Activated CD4-positive, alpha-beta T cell treated with anti-CD3 and anti-CD28 coated beads, Interleukin-10, Interleukin-2, amounts not matched to agents 100 ng/mL and 50 ng/mL, durations not matched to agents 16 hours and 8 hours (primary cell): ENCODE results near the gene EXOC2.
"Not testable (repeated sequence)": the region's sequence is repeated elsewhere in the genome, so short reads cannot be mapped to it uniquely, and the experiment has no call there.

ENCODE experiments used
- DNase-seq: peaks from one replicate; pipeline ENCODE4 v3.0.0-alpha.2; 2020

EXOC2 gene

DNA sequence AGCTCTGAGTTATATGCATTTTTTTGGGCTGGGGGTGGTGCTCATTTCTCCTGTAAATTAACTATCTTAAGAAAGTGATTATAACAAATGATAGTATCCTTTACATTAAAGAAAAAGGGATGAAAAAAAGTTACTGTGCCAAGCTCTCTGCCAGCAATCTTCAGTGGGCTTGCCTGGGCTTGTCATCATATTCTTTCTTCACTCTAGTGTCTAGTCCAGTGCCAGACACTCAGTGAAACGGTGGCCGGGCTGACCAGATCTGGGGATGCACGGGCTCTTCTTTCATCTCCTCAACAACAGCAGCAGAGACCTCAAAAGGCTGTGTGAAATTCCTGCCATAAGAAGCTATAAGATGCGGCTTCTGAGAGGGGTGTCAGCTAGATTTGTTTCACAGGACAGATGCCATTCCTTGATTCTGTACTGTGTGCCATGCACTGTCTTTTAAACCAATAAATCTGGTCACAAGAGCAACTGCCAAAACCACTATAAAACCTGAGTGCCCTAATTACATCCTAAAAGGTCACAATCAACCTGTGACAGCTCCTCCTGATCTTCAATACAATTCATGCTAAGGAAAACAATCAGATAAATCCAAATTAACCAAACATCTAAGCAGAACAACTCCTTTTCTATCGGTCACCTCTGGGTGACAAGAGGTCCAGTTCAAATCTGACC is 12.1 kb downstream of the EXOC2 start:
- no peak for DNase-seq

DNA sequence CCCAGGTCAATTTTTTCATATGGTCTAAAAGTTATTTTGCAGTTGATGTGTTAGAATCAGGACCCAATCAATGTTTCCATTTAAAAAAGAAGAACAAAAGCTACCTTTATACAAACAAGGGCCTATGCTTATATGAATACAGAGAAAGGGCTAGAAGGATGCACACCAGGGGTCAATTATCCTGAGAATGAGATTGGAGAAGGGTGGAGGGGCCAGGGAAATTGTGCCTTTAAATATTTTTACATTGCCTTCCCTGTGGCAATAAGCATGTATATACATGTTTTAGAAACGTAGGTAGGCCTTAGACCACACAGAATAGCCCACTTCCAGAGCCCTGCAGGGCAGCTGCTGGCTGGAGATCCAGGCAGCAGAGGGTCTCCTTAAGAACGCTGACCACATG is 12.7 kb downstream of the EXOC2 start:
- no peak for DNase-seq

DNA sequence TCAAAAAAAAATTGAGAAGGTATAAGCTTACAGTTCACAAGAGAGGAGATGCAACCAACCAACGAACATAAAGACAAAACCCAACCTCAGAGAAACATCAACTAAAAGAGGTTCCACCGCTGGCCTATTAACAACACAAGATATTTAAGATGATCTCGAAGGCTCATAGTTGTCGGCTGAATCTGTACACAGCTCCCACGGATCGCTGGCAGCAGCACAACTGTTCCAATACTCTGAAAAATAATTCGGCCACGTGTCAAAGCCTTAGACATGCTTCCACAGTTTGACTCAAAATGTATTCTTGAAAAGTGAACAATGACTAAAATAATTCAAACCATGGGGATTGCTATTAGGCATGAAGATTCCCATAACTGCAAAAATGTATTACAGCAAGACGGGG is 13.7 kb downstream of the EXOC2 start:
- no peak for DNase-seq

DNA sequence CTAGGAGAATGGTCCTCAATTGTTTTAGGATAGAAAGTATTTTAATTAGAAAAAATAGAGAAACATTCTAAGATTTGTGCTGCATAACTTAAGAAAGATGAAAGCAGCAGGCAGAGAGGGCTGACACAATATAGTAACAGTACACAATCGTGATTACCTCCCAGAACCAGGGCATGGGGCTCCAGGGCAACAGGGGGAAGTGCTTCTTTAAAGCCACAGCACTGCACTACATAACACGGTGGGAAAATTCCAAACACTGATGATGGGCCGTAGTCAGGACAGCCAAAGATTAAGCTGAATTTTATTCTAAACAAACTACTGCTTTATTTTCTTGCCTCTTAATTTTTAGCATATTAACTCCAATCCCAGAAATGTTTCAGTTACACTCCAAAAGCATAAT is 14.4 kb downstream of the EXOC2 start:
- DNase-seq = no peak

DNA sequence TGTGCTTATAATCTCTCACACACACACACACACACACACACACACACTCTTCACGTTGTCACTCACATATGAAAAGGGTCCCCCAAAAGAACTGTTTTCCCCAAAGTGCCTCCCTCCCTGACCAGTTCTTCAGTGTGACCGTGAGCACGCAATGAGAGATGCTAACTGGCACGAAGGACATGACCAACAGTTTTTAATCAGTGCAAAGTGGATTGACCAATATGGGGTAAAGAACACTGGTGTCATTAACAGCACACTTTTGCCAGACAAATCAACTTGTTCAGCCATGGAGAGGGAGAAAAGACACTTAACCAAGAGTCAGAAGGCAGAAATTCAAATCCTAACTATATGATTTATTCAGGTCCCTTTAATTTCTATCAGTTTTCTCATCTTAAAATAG is 15.0 kb downstream of the EXOC2 start:
- no peak for DNase-seq

DNA sequence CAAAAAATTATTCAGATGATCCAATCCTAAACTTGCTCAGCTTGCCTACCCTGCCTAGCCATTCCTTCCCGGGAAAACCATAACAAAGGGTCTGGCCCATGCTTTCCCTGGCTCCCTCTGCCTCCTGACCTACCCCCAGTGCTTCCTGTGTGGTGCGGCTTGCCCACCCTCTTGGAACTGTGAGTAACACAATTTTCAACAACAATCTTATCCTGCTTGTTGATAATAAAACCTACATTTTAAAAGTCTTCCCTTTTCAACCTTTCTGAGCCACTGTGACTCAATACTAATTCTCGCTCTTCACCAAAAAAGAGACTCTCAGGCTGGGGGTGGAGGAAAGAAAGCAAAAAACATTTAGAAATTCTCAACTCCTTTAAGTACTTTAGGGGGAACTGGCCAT is 18.0 kb downstream of the EXOC2 start:
- no peak for DNase-seq

DNA sequence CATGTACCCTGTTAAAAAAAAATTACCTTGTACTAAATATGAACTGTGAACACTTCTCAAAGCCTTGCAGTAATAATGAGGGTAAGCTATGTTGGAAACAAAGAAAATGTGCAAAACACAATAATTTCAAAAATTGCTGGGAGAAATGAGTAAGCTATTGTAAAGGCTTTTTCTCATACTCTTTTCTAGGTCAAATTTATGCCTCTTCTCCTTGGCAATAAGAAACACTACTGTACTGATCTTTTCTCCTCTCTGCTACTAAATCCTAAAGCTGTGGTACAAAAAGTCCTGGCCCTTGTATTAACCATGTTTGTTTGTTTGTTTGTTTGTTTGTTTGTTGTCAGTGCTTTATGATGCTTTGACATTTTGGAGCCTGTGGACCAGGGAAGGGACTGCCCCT is 18.5 kb downstream of the EXOC2 start:
- no peak for DNase-seq

DNA sequence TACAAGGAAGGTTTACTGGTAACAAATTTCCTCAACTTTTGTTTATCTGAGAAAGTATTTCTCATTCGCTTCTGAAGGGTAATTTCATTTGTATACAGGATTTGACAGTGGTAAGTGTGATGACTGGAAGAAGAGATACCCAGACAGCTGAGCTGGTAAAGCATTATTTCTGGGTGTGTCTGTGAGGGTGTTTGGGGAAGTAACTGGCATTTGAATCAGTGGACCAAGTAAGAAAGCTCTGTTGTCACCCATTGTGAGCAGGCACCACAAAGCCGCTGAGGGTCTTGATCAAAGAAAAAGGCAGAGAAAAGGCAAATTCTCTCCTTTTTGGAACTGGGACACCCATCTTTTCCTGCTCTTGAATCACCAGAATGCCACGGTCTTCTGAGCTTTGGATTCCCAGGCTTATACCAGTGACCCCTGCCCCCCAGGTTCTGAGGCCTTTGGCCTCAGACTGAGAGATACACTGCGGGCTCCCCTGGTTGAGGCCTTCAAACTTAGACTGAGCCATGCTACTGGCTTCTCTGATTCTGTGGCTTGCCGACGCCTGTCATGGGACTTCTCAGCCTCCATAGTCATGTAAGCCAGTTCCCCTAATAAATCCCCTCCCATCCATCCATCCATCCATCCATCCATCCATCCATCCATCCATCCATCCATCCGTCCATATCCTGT is 25.5 kb downstream of the EXOC2 start:
- DNase-seq = no peak

DNA sequence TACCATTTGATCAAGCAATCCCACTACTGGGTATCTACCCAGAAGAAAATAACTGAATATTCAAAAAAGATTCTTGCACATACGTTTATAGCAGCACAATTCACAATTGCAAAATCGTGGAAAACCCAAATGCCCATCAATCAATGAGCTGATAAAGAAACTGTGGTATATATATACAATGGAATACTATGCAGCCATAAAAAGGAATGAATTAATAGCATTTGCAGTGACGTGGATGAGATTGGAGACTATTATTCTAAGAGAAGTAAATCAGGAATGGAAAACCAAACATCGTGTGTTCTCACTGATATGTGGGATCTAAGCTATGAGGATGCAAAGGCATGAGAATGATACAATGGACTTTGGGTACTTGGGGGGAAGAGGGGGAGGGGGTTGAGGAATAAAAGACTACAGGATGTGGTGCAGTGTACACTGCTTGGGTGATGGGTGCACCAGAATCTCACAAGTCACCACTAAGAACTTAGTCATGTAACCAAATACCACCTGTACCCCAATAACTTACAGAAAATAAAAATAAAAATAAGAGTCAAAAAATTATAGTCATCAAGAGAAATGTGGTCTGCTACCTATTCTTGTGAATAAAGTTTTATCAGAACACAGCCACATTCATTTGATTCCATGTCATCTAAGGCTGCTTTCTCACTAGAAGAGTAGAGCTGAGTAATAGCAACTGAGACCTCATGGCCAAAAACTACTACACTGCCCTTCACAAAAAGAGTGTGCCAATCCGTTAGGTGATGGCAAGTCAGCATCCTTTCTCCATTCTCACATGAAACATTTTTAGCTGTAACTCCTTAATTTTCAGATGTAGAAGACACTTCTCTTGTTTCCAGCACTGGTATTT is 27.3 kb downstream of the EXOC2 start:
- DNase-seq = no peak

DNA sequence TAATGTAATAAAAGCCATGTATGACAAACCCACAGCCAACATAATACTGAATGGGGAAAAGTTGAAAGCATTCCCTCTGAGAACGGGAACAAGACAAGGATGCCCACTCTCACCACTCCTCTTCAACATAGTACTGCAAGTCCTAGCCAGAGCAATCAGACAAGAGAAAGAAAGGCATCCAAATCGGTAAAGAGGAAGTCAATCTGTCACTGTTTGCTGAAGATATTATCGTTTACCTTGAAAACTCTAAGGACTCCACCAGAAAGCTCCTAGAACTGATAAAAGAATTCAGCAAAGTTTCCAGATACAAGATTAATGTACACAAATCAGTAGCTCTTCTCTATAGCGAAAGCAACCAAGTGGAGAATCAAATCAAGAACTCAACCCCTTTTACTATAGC is 29.2 kb downstream of the EXOC2 start:
- DNase-seq = not testable (repeated sequence)

DNA sequence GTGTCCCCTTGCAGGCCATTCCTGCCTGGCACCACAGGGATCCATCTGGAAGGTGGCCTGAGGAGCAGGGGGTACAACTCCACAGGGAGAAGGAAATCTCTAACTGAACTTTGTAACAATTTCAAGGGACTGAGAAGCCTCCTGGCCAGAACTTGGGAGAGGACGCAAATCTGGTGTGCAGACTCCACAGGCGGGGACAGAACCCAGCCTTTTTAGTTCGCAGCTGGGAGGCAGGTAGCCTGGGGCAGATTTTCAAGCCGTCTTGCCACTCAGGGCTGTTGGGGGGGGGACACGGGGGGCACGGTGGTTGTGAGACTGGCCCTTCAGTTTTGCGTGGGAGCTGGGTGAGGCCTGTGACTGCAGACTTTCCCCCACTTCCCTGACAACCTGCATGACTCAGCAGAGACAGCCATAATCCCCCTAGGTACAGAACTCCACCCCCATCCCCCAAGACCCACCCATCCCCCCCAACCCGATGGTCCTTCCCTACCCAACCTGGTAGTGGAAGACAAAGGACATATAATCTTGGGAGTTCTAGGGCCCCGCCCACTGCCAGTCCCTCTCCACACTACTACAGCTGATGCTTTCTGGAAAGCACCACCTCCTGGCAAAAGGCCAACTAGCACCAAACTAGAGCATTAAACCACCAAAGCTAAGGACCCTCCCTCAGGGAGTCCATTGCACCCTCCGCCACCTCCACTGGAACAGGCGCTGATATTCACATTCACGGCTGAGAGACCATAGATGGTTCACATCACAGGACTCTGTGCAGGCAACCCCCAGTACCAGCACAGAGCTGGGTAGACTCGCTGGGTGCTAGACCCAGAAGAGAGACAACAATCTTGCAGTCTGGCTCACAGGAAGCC is 33.0 kb downstream of the EXOC2 start:
- DNase-seq = no peak

DNA sequence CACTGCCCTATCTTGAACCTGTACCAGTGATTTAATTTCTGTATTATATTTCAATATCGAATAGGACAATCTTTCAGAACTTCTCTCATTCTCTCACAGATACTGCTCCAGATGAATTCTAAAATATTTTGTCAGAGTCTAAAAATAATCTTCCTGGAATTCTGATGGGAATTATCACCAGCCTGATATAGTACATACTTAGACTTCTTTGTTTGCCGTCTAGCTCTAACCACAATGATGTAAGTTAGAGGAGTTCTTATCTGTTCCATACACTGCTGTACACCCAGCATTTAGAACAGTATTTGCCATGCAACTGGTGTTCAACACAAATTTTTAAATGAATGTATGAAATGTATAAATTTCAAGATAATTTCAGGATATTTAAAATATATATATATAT is 34.7 kb downstream of the EXOC2 start:
- DNase-seq = no peak

DNA sequence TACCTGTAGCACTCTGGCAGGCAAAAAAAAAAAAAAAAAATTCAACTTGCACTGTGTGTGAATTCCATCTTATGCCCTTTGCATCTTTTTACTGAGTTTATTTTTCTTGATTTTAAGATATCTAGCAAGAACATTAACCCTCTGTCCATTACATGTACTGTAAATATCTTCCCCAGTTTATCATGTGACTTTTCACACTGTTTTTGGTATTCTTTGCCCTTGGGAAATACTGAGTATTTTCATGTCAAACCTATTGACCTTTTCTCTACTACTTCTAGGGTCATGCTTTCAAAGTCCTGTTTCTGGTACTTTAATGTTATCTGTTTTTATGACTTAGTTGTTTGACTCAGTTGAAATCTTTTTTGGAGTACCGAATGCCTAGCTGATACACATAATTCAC is 35.2 kb downstream of the EXOC2 start:
- DNase-seq = no peak

DNA sequence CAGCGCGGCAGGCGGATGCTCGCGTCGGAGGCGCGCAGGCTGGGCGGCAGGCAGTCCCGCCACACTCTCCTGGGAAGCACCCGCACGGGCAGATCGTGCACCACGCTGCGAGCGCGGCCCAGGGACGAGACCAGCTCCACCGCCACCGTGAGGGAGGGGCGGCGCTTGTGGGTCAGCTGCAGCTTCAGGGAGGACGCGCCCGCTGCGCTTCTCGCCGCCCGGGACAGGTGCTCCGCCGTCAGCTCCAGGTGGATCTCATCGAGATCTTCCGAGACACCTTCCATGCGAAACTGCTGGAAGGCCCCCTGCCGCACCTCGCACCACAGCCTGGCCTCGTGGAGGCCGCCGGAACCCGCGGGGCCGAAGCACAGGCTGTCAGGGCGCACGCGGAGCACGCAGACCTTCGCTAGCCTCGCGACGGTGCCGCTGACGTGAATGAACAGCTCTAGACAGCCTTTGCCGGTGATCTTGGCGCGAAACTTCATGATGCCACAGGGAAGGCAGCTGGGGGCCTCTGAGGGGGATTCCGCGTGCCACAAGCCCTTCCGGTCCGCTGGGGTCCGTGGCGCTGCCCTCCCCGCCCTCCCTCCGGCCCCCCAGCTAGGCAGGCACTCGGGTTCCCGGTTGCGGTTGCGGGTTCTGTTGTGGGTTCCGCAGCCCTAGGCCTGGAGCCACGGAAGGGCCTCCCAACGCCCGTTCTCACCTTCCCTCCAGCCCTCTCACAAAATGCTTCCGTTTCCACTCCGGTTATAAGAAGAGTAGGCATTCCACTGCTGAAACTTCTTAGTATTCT is 36.3 kb downstream of the EXOC2 start, which contains the start of gene HUS1B:
Gene HUS1B (minus strand): TSS at position 641 of the 793 bp plus-strand sequence. CDS start 156 bp downstream, at position 485.
- no peak for DNase-seq

DNA sequence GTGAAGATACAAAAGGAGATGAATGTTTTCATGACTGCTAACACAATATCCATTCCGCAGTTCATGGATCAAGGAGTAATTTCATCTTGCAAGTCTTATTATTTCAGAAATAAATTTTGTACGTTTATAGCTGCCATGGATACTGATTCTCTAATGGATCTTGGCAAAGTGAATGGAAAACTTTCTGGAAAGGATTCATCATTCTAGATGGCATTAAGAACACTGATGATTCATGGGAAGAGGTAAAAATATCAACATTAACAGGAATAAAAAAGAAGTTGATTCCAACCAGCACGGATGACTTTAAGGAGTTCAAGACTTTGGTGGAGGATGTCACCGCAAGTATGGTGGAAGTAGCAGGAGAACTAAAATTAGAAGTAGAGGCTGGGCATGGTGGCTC is 38.8 kb downstream of the EXOC2 start:
- DNase-seq = no peak

DNA sequence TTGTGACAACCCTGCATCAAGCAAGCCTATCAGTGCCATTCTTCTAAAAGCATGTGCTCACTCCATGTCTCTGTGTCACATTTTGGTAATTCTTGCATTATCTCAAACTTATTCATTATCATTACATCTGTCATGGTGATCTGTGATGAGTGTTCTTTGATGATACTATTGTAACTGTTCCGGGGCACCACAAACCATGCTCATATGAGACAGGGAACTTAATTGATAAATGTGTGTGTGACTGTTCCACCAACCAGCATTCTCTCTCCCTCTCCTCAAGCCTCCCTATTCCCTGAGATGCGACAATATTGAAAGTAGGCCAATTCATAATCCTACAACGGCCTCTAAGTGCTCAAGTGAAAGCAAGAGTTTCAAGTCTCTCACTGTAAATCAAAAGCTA is 40.1 kb downstream of the EXOC2 start:
- DNase-seq = peak; percentile 30

DNA sequence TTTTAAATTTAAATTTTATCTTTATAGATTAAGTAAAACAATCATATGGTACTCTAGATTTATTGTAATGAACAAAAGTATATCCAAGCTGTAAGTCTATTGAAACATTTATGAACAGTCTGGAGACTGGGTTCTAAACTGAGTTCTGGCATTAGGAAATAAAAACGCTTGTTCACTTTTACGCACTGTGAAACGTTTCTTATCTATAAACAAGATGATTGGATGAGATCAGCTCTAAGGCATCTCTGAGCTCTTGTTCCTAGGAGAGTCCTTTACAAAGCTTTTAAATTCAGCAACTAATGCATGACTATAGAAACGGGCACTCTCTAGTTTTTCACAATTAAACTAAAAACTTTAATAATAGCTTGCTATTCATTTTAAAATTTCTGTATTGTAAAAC is 42.8 kb downstream of the EXOC2 start:
- DNase-seq = no peak

DNA sequence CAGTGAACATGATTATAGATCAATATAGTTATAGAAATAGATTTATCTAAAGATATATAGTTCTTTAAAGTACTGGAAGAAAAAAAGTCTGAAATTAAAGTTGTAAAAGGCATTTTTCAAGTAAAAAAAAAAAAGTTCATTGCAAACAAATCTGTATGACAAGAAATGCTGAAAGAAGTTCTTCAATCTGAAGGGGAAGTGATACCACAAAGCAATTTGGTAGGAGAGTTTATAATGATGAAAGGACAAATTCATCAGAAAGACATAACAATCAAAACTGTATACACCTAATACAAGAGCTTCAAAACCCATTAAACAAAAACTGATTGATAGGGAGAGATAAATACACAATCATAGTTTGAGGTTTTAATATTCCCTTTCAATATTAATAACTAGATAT is 50.1 kb downstream of the EXOC2 start:
- DNase-seq = no peak

DNA sequence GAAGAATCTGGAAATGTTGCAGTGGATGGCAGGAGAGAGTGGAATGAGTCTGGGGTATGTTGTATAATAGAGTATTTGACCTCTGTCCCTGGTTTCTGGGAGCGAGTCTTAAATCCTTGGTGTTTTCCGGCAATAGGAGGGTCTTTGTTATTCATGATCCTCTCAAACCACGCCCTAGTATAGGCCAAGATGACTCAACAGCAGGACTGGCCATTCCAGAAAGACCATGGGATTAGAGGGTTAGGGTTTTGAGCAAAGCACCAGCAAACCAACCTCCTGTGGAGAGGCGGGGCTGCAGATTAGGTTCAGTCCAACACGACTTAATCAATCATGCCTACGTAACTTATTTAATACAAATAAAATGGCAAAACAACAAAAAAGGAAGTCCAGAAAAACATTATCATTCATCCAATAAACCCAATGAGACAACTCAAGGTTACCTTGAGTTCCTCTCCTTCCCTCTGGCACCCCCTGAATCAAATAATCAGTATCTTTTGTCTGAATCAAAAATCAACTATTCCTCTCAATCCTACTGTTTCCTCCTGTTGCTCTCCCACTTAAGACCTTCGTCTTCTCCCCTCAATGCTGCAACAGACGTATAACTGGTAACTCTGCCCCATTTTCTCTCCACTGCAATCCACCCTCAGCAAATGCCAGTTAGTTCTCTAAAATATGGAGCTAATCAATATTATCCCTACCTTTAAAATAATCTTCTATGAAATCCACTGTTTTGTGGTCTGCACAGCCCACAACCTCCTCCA is 51.5 kb downstream of the EXOC2 start:
- no peak for DNase-seq

DNA sequence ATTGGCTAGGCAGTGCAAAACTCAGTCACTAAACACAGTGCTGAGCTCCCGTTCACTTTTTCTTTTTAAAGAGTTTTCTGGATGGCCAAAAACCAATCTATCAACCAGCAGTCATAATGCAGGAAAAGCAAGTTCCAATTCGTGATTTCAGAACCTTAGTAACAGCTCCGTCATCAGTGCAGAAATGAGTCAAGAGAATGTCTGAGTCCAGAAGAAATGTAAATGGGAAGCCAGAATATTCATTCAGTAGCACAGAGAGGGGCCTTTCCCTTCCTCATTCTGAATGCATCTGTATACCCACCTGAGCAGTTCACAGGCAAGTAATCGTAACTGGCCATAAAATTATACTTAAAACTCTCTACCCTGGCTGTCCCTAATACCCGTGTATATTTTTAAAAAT is 56.5 kb downstream of the EXOC2 start:
- DNase-seq = peak; percentile 86

DNA sequence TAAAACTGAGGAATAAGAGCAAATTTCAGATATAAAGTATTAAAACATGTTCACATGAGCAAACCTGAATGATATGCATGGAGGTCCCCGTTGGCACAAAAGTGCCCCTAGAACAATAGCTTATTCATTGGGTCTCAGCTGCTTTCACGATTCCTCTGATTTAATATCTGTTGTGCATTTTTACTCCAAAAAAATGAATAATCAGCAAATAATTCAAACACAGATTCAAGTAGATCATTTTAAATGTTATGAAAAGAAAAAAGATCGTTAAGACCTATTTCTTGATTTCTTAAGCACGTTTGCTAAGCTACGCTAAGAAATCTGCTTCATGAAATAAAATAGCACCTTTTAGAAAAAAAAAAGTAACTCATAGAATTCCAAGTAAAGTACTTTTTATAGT is 57.7 kb downstream of the EXOC2 start:
- DNase-seq = no peak
